HPDE6-E6E7 (cell line): ENCODE measurements around the gene PGGT1B.

Source experiments
- DNase-seq: peaks from one replicate; pipeline ENCODE4 v3.0.0; 2011; ENCODE audit warnings: missing footprints; ENCODE audit errors: extremely low spot score

PGGT1B gene

DNA sequence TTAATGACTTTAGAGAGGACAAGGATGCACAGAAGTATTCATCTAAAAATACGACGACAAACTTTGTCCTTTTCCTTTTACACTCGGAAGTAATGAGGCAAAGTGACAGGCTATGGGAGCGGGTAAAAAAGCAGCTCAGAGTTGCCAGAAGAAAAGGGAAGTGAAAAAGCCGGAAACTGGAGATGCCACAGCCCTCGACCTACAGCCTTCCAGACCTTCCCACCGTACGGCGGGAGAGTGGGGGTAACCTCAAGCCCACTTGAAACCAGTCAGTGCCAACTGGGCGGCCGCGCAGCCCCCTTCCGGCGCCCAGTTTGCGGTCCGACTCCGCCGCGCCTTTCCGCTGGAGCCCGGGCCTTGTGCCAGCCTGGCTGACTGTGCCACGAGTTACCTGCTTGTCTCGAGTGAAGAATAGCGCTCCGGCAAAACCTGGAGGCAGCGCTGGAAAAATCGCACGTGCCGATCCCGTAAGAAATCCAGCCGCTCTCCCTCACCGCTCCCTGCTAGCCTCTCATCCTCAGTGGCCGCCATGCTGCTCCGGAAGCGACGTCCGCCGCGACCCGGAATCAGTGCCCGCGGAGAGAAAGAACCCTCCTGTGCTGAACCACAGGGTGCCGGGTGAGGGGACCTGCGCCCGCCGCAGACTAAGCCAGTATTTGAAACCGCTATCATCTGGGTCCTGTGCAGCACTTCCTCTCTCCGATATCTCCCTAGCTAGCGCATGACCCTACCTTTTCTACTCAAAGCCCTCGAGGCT lies at the start of gene PGGT1B:
Gene PGGT1B (minus strand): TSS at position 557 of the 757 bp plus-strand sequence. CDS start 26 bp downstream, at position 531.
- no peak for DNase-seq

DNA sequence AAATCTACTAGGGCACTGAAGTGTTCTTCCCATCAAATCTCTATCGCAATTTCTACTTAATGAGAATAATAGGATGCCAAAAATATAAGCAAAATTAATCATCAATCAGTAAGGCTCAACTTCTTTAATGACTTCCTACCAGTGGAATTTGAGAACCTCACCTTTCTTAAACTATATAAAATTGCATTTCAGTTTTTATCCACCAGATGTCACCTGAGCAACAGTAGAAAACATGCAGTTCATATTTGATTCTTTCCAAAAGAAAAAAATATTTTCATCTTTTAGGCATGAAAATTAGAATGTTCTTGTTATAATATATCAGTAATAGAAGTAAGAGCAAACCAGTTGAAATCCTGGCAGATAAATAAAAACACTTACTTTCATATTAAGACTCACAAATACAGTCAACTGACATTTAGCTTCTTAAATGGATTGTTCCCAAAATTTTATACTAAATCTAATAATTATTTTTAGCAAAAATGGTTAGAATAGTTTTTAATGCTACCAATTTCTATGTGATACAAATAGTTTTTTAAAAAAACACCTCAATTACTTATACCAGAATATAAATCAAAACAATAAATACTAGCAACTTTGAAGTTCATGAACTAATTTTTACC lies 47.2 kb upstream of the PGGT1B start:
- no peak for DNase-seq

DNA sequence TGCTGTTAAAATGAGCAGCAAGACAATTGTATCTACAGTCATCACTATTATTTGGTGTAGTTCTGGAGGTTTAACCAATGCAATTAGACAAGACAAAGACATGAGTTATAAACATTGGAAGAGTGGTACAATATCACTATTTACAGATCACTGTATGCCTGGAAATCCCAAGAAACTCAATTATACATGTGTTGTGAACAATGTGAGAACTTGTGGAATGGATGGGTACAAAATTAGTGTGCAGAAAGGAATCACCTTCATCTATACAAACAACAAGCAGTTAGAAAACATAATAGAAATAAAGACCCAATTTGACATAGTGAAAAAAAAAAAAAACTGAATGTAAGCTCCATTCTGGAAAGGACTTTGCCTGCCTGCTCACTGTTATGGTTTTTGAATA lies 46.1 kb upstream of the PGGT1B start:
- no peak for DNase-seq

DNA sequence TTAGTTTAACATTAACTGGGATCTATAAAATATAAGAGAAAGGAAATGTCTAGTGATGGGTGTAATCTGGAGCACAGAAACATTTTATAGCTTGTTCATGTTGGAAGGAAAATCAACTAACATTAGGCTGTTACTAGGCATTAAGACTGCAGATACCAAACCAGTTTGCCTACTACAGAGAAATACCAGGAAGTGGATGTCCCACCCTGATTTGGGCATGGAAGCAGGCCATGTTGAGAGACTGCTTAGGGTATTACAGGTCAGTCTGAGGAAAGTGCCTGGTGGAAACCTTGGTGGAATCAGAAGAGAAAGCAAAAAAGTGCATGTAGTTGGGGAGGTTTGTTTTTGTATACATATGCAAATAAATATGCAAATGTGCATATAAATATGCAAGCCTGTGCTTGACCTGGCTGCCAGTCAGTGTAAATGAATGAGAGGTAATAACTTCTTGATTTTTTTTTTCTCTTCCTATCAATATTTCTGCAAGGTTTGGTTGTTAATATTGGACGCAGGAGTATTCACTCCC lies 43.4 kb upstream of the PGGT1B start:
- no peak for DNase-seq

DNA sequence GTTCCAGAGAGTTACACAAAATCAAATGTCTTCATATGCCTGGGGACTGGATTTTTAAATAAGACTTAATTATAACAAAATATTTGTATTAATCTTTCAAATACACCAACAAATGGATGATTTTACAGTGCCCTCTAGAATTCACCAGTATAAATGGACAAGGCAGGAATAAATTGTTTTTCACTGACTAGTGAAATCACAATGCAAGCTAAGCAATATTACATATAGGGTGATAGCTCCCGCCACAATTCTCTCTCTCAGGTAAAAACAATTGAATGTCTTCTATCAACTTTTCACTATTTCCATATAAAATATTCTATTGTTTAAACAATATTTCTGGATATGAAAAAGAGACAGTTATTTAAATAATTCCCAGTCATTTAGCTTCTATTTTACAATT lies 41.8 kb upstream of the PGGT1B start:
- no peak for DNase-seq

DNA sequence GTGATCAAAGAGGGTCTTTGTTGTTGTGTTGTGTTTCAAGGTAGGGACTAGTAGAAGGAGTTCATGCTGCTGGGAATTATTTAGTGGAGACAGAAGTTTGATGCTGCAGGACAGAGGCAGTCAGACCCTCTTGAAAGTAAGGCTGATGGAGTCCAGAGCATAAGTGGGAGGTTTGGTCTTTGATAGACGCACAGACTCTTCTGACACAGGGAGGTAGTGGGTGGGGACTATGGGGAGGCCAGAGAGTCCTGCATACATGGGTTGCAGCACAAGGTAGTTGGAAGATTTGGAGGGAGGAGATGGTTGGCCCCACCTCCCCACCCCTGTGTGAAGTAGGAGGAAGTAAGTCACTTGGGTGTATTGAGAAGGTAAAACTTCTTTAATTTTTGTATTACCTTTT lies 36.1 kb upstream of the PGGT1B start:
- no peak for DNase-seq

DNA sequence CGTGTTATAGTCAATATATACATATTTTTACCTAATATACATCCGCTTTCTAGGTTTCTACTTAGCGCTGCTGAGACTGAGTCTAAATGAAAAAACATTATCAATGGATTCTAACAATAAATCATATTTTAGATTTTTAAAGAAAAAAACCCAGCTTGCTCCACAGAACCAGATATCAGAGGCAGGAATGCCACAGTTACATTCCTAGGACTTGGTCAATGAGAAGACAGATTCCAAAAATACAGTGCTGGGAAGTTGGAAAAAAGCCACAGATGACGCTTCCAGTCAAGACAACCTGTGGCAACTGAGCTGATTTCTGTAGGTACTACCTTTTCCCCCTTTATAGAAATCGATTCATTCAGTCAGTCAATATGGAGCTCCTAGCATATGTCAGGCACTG lies 34.4 kb upstream of the PGGT1B start:
- no peak for DNase-seq

DNA sequence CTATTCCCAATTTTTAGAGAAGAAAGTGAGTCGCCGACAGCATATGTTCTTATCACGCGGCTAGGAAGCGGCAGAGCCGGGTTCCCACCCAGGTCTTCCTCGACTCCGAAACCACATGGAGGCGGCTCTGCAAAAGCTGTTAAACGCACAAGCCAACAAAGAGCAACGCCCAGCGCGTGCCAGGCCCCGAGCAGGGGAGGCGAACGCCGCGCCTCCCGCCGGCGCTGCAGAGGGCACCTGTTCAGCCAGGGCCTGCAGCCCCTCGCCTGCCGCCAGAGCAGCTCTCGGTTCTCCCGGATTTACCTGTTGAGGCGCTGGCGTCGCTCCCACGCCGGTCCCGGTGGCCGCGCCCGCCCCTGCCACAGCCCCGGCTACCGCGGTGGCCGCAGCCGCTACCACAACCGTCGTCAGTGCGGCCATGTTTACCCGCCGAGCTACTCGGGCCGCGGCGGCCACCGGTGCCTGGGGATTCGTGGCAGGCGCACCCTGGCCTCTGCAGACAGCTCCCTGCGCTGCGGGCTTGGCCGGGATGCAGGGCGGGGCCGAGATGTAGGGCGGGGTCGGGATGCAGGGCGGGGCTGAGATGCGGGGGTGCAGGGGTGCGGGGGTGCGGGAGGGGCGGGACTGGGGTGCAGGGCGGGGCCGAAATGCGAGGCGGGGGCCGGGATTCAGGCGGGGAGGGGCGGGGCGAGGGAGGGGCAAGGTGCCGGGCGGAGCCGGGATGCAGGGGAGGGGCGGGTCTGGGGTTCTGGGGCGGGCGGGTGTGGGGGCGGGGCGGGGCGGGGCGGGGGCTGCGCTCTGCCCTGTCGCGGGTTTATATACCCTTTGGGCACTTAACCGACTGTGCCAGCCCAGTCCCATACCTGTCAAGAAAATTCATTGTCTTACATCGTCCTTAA lies 33.7 kb upstream of the PGGT1B start, which contains the start of gene CCDC112:
Gene CCDC112 (minus strand): TSS at position 531 of the 899 bp plus-strand sequence. CDS start 111 bp downstream, at position 420.
- peak; percentile 73 for DNase-seq

DNA sequence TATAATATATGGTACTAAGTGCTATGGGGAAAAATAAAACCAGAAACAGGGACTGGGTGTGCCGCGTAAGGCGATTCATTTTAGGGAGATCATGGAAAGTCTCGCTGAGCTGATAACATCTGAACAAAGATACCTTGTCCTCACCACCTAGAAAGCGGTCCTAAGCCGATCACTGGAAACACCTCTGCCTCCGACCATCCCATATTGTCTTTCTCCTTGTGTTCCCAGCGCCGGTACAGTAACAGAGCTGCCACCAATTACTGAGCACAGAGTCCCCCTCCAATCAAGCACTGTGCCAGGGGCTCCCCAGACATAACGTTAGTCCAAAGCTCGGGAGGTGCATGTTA lies 33.1 kb upstream of the PGGT1B start:
- no peak for DNase-seq

DNA sequence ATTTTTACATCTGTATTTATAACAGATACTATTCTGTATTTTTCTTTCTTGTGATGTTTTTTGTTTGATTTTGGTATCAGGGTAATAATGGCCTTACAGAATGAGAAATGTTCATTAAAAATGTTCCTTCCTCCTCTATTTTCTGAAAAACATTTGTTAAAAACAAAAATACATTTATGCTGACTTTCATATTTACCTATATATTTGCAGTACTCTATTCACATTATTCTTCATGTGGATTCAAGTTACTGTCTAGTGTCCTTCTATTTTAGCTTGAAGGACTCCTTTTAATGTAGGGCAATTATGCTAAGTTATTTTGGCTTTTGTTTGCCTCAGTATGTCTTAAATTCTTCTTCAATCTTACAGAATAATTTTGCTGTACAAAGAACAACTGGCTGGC lies 28.7 kb upstream of the PGGT1B start:
- DNase-seq: no peak

DNA sequence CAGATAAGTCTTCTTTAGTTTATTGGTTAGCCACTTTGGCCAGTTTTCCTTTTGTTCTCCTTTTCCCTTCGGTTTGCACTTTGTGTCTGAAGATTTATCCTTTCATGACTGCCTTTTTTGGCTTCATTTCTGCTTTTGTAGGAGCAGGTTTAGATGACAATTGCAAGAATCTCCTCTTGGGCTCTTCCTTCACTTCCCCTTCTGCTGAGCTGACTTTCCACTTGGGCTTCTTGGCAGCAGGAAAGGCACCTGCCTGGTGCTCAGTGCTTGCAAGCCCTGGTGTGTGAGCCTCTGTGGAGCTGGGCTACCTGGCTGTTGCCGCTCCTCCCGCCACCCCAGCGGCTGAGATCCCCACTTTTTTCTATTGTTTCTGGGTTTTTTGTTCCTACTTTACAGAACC lies 26.4 kb upstream of the PGGT1B start:
- no peak for DNase-seq

DNA sequence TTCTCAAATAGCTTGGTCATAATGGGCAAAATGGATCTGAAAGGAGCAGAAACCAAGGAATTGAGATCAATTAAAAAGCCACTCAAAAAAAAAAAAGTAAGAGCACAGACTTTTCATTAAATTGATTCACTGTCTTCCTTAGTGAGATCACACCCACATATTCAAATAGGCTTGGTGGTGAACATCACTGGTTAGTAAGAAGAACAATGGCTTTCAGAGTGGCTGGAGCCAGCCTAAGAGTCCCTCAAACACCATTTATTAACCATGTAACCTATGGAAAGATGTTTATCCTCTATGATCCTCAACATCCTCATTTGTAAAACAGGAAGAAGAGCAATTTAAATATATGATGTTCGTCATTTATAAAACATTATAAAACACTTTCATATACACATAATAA lies 21.3 kb upstream of the PGGT1B start:
- DNase-seq: no peak

DNA sequence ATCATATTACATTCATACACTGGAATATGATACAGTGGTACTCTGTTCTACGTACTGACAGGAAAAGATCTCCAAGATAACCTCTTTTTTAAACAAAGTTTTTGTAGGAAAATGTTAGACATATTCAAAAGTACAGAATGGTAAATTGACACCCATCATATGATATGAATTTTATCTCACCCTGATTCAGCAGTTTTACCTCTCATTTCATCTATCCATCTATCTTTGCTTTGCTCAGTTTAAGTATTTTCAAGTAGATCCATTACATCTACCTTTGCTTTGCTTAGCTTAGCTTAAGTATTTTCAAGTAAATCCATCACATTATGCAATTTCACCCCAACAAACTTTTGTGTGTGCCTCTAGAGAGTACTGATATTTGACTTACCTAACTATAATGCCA lies 19.5 kb upstream of the PGGT1B start:
- DNase-seq: no peak

DNA sequence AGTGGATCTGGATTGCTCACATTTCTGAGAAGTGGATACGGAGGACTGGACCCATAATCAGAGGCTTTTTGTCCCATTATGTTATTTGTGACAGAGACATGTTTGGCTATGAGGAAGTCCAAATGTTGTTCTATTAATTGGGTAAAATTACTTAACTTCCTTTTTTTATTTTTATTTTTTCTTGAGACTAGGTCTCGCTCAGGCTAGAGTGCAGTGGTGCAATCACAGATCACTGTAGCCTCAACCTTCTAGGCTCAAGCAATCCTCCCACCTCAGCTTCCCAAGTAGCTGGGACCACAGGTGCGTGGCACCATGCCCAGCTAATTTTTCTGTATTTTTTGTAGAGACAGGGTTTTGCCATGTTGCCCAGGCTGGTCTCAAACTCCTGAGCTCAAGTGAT lies 11.9 kb upstream of the PGGT1B start:
- DNase-seq: no peak

DNA sequence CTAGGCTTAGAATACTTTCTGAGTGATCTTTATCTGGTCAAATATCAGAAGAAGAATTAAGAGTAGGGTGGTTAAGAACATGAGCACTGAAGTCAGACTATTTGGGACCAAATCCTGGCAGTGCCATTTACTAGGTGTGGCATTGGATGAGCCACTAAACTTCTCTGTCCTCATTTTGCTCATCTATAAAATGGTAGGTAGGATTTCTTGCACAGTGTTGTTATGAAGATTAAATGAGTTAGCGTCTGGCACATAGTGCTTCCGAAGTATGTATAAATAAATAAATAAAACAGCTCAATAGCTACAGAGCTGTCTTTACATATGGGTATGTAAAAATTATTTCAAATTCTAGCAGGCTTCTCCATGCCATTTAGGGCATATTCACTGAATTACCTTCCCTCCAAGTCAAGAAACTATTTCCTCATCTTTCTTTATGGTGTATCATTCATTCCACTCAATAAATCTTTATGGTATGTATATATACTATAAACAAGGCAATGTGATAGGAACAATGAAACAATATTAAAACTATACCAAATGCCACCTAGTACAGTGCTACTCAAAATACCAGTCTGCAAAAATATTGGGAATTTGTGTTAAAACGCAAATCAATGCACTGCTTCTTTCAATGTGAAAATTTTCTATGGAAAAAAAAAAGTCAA lies 9.8 kb upstream of the PGGT1B start:
- no peak for DNase-seq

DNA sequence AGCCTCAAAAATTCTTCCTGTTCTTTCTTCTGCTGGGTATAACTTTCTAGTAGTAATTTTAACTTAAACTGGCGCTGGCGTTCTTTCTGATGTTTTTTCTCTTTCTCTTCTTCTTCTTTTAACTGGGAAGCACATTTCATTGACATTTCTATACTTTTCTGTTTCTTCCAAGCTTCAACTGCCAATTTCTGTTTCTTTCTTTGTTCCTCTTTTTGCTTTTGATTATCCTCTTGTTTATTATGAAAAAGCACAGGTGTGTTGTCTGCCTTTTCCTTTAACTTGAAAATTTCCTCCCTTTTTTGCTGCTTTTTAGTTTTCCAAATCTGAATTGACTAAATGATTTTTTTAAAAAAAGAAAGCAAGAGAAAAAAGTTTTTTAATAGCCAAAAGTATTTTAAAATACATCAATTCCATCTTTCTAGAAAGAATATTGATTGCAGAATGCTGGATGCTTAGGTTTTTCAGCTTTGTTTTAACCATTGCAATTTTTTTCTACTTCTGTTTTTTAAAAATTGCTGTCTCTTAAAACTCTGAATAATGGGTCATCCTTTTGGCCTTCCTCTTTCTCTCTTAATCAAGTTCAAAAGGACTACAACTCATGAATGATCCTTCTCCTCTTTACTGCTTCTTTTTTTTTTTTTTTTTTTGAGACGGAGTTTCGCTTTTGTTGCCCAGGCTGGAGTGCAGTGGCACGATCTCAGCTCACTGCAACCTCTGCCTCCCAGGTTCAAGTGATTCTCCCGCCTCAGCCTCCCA lies 8.8 kb upstream of the PGGT1B start:
- no peak for DNase-seq

DNA sequence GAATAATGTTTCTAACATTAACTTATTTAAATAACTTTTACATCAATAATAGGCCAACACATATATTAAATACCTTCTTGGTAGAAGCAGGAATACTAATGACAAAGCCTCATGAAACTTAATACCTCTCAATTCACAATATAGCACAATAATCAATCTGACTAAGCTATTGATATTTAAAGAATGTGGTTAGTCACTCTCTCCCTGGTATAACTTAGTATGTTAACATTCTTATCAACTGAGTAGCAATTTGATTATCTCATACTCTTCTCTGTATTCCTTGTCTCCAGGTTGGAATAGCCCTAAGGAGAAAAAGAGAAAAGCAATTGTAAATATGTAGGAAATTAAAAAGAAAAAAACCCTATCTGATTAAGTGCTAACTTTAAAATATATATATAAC lies 4.9 kb upstream of the PGGT1B start:
- DNase-seq: peak; percentile 17

DNA sequence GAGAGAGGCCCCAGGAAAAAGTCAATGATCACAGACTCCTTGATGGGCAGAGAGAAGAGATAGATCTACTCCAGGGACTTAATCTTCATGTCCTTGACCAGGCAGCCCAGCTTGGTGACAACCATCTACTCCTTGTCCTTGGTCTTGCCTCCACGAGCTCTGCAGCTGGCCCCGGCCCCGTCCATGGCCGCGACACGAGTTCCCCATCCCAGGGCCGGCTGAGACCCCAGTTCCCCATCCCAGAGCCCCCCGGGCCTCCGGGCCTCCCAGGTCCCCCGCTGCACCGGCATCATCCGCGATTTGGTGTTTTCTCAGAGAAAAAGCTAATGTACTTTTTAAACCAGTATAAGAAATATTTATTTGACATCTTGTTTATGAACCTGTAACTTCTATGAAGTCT lies 2.5 kb upstream of the PGGT1B start:
- DNase-seq: no peak

DNA sequence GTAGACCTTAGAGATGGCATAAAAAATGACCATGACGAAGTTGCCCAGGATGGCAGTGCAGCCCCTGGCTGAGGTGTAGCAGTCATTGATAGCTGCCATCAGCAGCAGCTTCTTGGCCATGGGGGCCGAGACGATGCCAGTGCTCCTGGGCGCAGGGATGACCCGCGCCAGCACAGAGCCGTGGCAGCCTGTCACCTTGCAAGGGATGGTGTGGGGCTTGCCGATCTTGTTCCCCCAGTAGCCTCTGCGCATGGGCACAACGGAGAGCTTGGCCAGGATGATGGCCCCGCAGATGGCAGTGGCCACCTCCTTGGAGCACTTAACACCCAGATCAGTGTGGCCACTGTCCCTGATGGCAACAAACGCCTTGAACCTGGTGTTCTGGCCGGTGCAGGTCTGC lies 2.1 kb upstream of the PGGT1B start:
- no peak for DNase-seq

DNA sequence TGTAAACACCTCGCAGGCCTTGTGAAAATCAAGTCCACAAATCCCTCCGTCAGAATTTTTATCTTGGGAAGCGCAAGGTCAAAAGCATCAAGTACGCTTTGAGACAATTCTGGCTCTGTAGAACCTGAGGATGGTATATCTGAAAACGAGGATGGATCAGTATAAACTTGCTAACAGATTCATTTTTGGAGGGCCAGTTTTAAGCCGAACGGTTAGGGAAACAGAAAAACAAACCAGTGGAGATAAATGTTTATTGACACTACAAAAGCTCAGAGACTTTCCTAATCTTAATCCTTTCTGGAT lies 352 bp upstream of the PGGT1B start:
- no peak for DNase-seq

DNA sequence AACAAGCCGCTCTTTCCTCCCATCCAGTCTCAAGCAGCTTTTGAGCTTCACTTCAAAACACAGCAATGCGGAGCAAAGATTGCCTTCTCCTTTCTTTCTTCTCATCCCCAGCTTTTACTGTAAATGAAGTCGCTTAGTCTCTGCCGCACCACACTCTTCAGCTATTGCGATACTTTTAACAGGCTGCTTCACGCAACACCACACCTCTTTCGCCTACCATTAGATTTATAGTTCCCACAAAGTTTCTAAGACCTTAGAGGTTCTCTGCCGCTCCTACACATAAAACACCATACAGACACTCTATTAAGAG lies 711 bp downstream of the PGGT1B start:
- DNase-seq: no peak

DNA sequence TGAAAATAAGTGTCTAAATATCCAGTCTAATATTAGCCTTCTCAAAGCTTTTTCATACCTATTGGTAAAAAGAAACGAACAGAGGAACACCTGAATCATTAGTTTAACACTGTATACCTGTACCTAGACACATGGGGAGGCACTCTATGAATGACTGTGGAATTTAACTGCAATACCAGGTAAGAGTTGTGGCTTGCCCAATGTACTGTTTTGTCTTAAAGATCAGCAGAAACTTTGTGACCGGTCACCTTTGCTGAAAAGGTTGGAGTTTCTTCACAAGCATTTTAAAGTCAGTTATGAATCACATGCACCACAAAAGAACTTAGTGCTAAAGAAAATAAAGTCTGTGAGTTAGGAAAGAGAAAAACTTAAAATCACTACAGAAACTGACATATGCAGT lies 2.4 kb downstream of the PGGT1B start:
- no peak for DNase-seq
